NCI-H1417 (cell line): ENCODE data around the gene CAPN10.
"Not testable (repeated sequence)": the region's sequence is repeated elsewhere in the genome, so short reads cannot be mapped to it uniquely, and the experiment has no call there.

Experiments used
- DNase-seq, 3 experiments: peaks; one replicate each; lab custom pipeline; 2025; lab: John Stamatoyannopoulos, UW

Gene CAPN10

GRCh38 chr2:240603081-240603835, 16.7 kb downstream of the CAPN10 start:
- no peak for DNase-seq

- no peak for DNase-seq
Measured at GRCh38 chr2:240603846-240604245, 17.3 kb downstream of the CAPN10 start.

- peak in 1 of 3 experiments; percentile 63 for DNase-seq
Measured at GRCh38 chr2:240604291-240604938, 17.9 kb downstream of the CAPN10 start.

DNA sequence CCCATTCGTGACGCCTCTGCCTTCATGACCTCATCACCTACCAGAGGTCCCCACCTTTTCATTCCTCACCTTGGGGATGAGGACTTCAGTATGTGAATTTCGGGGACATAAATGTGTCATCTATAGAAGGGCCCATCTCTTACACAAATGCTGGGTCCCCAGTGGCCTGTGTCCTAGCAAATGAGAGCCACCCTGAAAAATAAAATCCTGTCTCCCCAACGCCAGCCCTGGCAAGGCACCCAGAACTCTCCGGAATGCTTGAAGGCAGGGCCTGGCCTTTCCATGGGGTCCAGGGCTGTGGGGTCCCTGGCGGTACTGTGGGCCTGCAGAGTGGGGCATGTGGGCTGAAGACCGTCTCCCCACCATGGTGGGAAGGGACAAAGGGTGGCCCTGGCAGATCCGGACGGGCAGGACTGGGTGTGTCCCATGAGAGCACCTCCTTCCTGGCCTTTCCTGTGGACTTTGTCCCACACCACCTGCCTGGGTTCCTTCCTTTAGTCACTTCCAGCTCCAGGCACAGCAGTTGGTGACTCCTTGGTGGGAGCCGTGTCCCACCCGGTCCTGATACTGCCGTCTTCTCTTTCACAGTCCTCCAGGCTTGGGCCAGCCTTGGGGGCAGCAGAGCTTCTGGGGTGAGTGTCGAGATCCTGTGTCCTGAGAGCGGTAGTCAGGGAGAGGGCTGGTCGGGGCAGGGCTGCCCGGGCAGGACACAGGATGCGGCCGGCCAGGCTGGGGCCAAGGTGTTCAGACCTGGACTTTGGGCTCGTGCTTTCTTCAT, 18.6 kb downstream of the CAPN10 start:
- no peak for DNase-seq

DNA sequence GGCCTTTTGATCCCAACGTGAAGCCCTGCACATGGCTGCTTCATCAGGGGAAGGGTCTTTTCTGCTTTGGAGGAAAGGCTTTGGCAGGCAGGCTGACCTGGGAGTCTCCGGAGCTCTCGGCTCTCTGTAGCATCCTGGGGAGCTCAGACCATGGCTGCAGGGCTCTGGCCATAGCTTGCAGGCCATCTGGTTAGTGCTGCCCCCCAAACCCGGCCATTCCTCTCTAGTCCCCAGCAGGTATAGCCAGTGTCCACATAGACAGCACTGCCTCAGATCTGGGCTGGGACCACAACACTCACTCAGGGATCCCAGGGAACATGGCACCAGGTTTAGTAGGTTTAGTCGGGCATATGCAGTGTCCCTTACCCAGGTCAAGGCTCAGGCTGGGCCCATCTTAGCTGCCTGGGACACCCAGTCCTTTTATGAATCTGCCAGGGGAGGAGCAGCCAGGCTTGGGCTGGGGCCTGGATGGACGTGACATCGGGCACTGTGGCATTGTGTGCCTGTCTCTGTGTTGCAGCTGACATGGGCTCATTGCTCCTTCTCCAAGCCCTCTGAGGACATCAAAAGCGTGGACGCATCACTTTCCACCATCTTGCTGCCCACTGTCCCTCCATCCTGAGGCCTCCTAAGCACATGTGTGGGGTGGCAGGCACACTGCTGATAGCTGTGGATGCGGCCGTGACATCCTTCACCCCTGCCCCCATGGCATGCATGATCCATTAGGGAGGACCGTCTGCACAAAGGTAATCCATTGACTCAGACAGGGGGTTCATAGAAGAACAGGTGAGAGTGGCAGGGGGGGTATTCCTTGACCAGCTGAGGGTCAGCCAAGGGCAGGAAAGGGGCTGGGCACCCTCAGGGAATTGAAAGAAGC, 19.6 kb downstream of the CAPN10 start:
- no peak for DNase-seq

DNA sequence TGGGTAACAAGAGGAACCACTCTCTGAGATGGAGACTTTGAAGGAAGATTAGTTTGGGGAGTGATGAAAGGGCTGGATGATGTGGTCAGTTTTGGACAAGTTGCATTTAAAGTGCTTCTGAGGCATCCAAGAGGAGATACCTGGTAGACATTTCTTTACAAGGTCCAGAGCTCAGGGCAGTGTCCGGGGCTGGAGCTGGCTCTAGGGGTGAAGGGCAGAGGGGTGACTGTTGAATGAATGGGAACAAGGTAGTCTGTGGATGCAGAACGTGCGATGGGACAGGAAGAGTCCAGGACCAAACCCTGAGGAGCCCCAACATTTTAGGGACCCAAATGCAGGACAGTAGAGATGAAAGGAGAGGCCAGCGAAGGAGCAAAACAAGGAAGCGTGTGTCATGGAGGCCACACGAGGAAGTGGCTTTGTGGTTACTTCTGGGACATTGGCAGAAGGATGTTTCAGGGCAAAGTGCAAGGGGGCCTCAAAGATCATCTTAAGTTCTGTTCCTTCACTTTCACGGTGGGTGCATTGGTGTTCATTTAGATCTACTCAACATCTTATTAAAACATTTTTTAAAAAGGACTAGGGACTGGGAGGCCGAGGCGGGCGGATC, 25.2 kb downstream of the CAPN10 start:
- DNase-seq, result no peak

DNA sequence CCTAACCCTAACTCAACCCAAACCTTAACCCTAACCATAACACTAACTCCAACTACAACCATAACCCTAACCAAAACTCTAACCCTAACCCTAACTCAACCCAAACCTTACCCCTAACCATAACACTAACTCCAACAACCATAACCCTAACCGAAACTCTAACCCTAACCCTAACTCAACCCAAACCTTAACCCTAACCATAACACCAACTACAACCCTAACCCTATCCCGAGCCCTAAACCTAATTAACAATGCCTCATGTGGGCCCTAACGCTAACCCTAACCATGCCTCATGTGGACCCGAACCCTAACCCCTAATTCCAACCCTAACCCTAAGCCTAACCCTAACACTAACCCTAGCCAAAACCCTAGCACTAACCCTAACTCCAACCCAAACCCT, 27.2 kb downstream of the CAPN10 start:
- DNase-seq, result no peak

DNA sequence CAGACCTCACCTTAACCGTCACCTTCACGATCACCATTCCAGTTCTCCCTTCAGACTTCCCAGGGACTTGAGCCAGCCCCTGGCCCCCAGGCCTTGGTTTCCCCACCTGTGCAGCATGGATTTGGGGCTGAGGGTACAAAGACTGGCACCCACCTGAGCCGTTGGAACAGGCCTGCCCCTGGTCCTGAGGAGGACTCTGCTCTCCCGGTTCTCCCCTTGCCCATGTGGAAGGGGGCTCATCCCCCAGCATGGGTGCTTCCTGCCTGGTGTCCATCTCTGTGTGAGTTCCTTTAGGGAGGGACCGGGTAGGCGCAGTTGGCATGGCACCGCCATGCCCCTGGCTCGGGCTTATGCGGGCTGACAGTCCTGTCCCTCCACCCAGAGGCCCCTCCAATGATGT, 27.9 kb downstream of the CAPN10 start:
- DNase-seq, result no peak

DNA sequence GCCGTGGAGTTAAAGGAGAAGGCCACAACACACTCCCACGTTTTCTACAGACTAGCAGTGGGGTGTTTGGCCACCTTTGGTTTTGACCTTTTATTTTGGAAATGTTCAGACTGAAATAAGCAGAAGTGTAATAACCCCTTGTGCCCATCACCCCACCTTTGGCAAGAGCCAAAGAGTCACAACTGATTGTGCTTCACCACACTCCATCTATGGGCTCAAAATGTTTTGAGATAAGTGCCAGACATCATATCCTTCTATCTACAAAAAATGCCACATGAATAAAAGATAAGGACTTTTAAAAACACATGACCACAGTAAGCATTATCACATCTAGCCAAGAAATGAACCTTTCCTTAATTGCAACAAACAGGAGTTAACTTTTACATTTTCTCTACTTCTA, 28.9 kb downstream of the CAPN10 start:
- no peak for DNase-seq

DNA sequence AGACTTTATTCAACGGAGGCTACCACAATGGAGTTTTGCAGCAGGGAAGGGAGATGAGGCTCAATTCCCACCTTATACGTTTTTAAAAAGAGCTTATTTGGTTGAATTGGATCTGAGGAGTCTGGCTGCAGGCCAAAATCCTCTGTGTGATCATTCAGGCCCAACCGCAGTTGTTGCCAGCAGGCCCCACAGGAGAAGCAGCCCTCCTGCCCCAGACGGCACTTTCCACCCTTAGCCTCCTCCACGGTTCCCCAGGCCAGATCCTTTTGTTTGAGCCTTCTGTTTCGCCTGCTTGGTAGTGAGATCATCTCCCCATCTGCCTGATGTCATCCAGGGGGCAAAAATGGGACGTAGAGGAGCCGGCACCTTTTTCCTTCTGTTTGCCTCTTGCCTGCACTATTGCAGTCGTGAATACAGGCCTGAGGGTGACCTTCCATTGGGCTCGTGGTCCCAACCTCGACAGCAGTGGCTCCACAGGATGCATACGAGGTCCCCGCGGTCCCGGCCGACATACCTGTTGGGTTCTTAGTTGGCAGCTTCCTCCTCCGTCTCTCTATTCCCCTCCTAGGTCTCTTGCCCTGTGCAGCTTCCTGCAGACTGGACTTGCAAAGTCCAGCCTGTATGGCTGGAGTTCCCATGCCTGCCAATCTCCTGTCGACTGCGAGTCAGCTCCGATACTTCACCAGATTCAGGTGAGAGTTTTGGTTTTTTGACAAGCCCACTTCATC, 29.4 kb downstream of the CAPN10 start:
- no peak for DNase-seq

- not testable (repeated sequence) for DNase-seq
Measured at GRCh38 chr2:240616860-240617666, 30.5 kb downstream of the CAPN10 start.

DNA sequence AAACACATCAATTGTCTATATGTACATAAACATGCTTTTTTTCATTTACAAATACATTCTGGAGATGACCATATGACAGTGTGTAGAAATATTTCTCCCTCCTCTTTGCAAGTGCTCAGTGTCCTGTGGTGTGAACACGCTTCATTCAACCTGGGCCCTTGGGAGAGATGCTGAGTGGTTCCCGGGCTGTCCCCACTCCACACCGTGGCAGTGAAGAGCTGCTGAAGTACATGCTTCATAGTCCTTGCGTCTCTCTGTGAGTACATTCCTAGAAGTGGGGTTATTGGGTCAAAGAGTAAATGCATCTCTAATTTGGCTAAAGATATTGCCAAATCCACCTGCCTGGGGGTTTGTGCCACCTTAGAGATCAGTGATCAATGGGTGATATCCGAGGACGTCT, 32.2 kb downstream of the CAPN10 start:
- DNase-seq, result peak in 1 of 3 experiments; percentile 42

GRCh38 chr2:240619506-240620148, 33.1 kb downstream of the CAPN10 start:
- DNase-seq, result no peak

DNA sequence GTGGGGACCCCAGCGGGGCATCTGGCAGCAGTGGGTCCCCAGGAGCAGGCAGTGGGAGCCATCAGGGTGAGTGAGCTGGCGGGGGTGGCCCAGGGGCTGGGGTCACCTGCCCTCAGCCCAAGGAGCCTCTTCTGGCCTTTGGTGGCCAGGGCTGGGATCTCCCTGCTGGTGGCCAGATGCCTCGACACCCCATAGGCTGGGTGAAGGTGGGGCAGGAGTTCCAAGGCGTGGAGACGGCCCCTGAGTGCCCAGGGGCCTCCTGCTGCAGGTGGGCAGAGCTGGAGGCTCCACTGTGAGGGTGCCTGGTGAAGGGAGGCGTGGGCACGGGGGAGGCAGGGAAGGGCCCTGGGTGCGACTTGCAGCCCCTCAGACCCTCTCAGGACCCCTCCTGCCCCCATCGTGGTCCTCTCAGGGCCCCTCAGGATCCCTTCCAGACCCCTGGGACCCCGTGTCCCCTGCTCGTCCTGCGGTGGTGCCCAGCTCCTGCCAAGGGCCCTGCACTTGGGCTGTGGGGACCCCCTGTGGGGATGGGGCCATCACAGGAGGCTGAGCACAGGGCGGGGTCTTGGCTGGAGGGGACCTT, 33.7 kb downstream of the CAPN10 start:
- no peak for DNase-seq

GRCh38 chr2:240620859-240621258, 34.3 kb downstream of the CAPN10 start:
- no peak for DNase-seq

DNA sequence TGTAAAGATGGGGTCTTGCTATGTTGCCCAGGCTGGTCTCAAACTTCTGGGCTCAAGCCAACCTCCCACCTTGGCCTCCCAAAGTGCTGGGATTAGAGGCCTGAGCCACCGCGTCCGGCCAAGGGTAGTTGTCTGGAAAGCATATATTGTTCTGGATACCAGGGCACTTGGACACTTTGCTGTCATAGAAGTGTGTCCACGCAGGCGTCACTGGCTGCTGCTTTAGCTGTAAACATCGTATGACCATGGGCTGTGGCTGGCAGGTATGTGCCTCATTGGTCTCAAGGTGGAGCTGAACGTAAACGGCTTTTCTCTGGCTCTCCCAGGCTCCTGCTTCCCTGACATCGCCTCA, 35.5 kb downstream of the CAPN10 start:
- no peak for DNase-seq

DNA sequence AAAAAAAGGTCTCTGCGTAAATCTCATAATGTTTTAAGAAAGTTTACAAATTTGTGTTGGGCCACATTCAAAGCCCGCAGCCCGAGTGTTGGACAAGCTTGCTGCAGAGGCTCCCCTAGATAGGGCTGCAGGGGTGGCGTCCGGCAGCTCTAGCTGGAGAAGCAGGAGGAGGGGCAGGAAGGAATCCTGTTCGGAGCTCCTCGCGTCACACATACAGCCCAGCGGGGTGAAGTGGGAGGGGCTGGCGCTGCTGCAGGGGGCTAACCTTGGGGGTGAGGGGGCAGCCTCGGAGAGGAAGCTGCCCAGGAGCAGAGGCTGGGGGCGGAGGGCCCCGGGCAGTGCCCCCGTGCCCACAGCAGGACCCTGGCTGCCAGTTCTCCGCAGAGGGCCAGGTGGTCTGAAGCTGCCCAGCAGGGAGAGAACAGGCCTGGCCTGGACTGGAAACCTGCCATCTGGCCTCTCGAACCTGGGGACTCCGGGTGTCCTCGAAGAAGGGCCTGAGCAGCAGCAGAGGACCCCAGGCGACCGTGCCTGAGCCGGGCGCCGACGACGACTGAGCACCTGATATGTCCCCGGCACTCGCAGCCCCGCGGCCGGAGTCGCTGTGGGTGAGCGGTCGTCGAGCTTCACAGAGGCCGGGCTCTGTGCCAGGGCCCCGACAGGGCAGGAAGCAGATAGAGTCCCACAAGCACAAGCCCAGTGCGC, 36.1 kb downstream of the CAPN10 start:
- DNase-seq, result no peak

- DNase-seq, result no peak
Measured at GRCh38 chr2:240623531-240624010, 37.0 kb downstream of the CAPN10 start.
